Measurements from ENCODE around the gene PON3. TPM values are rescaled to one million over a fixed set of nuclear protein-coding genes. Genes with fewer than 3 reads are reported as not detected.
A peak's percentile ranks its signal among the peaks of the same experiment; 100 is the strongest.

Gene PON3
- total and polyA plus RNA-seq, 2 experiments from 2014 or later: 0.45 TPM; not detected in 1

DNA sequence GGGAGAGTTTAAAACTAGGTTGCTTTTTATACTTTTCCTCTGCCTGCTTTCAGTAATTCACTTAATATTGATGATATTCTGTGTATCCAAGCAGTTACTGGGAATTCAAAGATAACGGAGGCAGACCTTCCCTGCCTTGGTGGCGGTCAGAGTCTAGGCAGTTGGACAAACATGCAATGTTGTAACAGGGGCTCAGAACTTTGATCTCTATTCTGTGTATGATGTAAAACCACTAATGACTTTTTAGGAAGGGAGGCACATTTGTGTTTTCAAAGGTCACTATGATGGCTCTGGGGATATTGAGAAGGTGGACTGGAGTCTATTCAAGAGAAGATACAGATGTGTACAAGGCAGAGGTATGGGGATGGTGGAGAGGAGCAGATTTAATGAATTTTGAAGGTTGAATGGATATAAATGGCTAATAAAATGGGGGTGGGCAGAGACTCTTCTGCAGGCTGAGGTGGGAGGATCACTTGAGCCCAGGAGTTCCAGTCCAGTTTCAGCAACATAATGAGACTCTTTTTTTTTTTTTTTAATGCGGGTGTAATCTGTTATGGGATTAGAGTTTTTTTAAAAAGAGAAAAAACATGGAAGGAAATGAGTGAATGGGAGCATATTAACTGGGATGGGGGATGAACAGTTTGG is 44.3 kb upstream of the PON3 start:
- DNase-seq (ENCODE audit: low spot score): peak; percentile 40
- H3K4me3 ChIP-seq: no peak overlapping the region
- no peaks in the 10 kb centered on the region for H3K9me3 ChIP-seq (ENCODE audit: low read depth)

DNA sequence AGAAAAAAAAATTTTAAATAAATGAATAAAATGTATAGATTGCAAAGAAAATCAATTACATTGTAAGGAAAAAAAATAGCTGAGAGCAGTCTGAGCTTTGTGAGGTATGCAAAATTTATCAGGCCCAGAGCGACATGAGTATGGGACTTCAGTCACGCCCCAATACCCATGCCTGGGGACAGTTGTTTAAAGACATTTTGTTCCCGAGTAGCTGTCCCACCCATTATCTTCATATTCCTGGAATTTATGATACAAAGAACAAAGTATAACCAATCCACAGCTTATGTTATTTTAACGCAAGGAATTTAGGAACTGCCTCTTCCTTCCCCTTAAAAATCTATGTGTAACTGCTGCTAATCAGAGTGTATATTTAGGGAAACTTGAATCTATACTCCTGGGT is 40.2 kb upstream of the PON3 start:
- Histone ChIP-seq H3K9me3 (ENCODE audit: low read depth) (no peaks in the 10 kb centered on the region), H3K4me3 (no peak overlapping the region), H3K9me2 (replicated peaks; ENCODE audit: insufficient read depth) (no peaks in the 10 kb centered on the region), H3K27ac (no peak overlapping the region), H3K36me3 (replicated peaks; ENCODE audit: insufficient read depth, low read depth) (no peaks in the 10 kb centered on the region), H3K4me2 (no peak overlapping the region), H3K4me1 (ENCODE audit: insufficient read depth) (peaks cover 35% of the 10 kb centered on the region), H3K27me3 (no peaks in the 10 kb centered on the region), H2AFZ (no peak overlapping the region), H3K79me2 (peaks cover 28% of the 10 kb centered on the region), H4K20me1 (ENCODE audit: insufficient read depth, poor library complexity, severe bottlenecking) (no peaks in the 10 kb centered on the region)
- DNase-seq (ENCODE audit: low spot score): no peak
- TF ChIP-seq EZH2 (IDR thresholded peaks at IDR 0.05; ENCODE audit: borderline replicate concordance) (no peak), EZH2phosphoT487 (IDR thresholded peaks at IDR 0.05; ENCODE audit: low read depth, severe bottlenecking, unreplicated experiment) (no peak), CTCF (IDR thresholded peaks at IDR 0.05; ENCODE audit: poor library complexity) (no peak)
- WGBS (ENCODE audit: low lambda C conversion rate, missing lambda C conversion rate): 77% methylated on average over 4 of the region's 4 CpGs

More for the DNA sequence above, 44.3 kb upstream of the PON3 start:
- Histone ChIP-seq H3K36me3 (replicated peaks; ENCODE audit: insufficient read depth, low read depth) (no peaks in the 10 kb centered on the region), H3K9me2 (replicated peaks; ENCODE audit: insufficient read depth) (no peaks in the 10 kb centered on the region), H4K20me1 (ENCODE audit: insufficient read depth, poor library complexity, severe bottlenecking) (no peaks in the 10 kb centered on the region), H3K4me2 (peak overlapping the region; percentile 47), H3K27ac (peak overlapping the region; percentile 70), H2AFZ (no peak overlapping the region), H3K27me3 (no peaks in the 10 kb centered on the region), H3K4me1 (ENCODE audit: insufficient read depth) (peaks cover 20% of the 10 kb centered on the region), H3K79me2 (no peaks in the 10 kb centered on the region)
- WGBS (ENCODE audit: low lambda C conversion rate, missing lambda C conversion rate): 44% methylated on average over 3 of the region's 3 CpGs
- TF ChIP-seq EZH2 (IDR thresholded peaks at IDR 0.05; ENCODE audit: borderline replicate concordance): no peak
- TF ChIP-seq CTCF (IDR thresholded peaks at IDR 0.05; ENCODE audit: poor library complexity): no peak
- no peak for TF ChIP-seq EZH2phosphoT487 (IDR thresholded peaks at IDR 0.05; ENCODE audit: low read depth, severe bottlenecking, unreplicated experiment)

GRCh38 chr7:95435422-95435780 is 39.2 kb upstream of the PON3 start:
- Histone ChIP-seq H3K36me3 (replicated peaks; ENCODE audit: insufficient read depth, low read depth) (no peaks in the 10 kb centered on the region), H4K20me1 (ENCODE audit: insufficient read depth, poor library complexity, severe bottlenecking) (no peaks in the 10 kb centered on the region), H3K4me3 (peak overlapping the region; percentile 43), H3K4me1 (ENCODE audit: insufficient read depth) (peaks cover 36% of the 10 kb centered on the region), H3K9me2 (replicated peaks; ENCODE audit: insufficient read depth) (no peaks in the 10 kb centered on the region), H3K4me2 (peak overlapping the region; percentile 76), H2AFZ (peak overlapping the region; percentile 80), H3K27me3 (no peaks in the 10 kb centered on the region), H3K9me3 (ENCODE audit: low read depth) (no peaks in the 10 kb centered on the region), H3K27ac (peak overlapping the region; percentile 97), H3K79me2 (peaks cover 33% of the 10 kb centered on the region)
- 68% methylated on average over 9 of the region's 9 CpGs for WGBS (ENCODE audit: low lambda C conversion rate, missing lambda C conversion rate)
- TF ChIP-seq EZH2phosphoT487 (IDR thresholded peaks at IDR 0.05; ENCODE audit: low read depth, severe bottlenecking, unreplicated experiment) (no peak), EZH2 (IDR thresholded peaks at IDR 0.05; ENCODE audit: borderline replicate concordance) (no peak), CTCF (IDR thresholded peaks at IDR 0.05; ENCODE audit: poor library complexity) (no peak)
- DNase-seq (ENCODE audit: low spot score): no peak
